ENCODE measurements around the gene ST8SIA6.
"Not testable (repeated sequence)": the region's sequence is repeated elsewhere in the genome, so short reads cannot be mapped to it uniquely, and the experiment has no call there.

Gene ST8SIA6

DNA sequence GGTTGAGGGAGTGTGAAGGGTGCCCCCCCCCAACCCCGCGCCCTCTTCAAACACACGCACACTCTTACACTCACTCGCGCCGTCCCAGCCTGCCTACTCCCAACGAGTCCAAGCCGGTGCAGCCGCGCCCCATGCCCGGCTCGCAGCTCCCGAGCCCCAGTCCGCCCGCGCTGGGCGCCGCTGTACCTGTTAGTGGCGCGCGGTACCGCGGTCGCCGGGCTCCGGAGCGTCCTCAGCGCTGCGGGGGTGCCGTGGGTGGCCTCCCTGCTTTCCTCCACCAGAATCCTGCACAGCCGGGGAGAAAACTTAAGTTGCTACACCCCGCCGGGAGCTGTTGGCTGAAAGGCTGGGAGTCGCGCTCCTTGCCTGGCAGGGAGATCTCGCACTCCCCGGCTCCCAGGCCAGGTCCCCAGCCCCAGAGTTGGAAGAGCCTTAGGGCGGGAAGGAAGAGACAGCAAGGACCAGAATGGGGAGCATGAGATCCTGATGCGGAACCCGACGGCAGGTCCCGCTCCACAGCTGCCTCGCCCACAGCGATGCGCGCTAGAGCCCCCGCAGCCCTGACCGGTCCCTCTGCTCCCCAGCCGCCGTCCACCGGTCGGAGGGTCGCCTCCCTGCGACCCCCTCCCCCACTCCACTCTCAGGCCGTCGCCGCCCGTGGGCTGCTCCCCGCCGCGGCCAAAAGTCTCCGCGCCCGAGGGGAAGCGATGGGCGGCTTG, 863 bp downstream of the ST8SIA6 start:
- Histone ChIP-seq H3K36me3 (ENCODE audit: insufficient read depth, low read depth, low read length) (0 out of 2 replicates have a peak, but pooled peaks cover 4% of the 10 kb centered on the region), H3K27me3 (ENCODE audit: insufficient read depth, low read length) (peaks cover 49% of the 10 kb centered on the region), H3K9me3 (ENCODE audit: insufficient read depth, low read depth, low read length) (no peaks in the 10 kb centered on the region), H3K4me1 (ENCODE audit: insufficient read depth, low read length) (peaks cover 20% of the 10 kb centered on the region; the same call in 1 of the 2 replicates), H3K27ac (ENCODE audit: low read length) (no peak overlapping the region), H3K9ac (ENCODE audit: low read depth, low read length) (peak overlapping the region; percentile 47; the same call in 1 of the 2 replicates), H3K4me3 (ENCODE audit: low read length) (peak overlapping the region; percentile 75)

DNA sequence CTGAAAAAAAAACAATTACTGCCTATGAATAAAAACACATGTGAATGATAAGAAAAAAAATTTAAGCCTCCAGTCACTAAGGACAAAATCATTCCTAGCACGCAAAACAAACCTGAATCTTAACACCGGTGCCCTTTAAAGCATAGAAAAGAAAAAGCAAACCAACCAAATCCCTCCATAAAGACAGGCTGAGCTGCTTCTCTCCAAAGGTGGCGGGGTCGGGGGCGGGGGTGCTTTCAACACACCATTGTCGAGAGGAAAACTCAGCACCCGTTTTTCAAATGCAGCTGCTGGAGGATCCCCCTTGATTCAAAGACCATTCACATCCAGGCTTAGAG, 1.4 kb downstream of the ST8SIA6 start:
- peaks cover 20% of the 10 kb centered on the region; the same call in 1 of the 2 replicates for H3K4me1 ChIP-seq (ENCODE audit: insufficient read depth, low read length)
- H3K27ac ChIP-seq (ENCODE audit: low read length), result no peak overlapping the region
- H3K36me3 ChIP-seq (ENCODE audit: insufficient read depth, low read depth, low read length), result 0 out of 2 replicates have a peak, but pooled peaks cover 4% of the 10 kb centered on the region
- H3K4me3 ChIP-seq (ENCODE audit: low read length), result peak overlapping the region; percentile 75; the same call in 1 of the 2 replicates
- peak overlapping the region; percentile 18; the same call in 1 of the 2 replicates for H3K9ac ChIP-seq (ENCODE audit: low read depth, low read length)
- peaks cover 49% of the 10 kb centered on the region for H3K27me3 ChIP-seq (ENCODE audit: insufficient read depth, low read length)
- peaks cover 5% of the 10 kb centered on the region; the same call in 1 of the 2 replicates for H3K9me3 ChIP-seq (ENCODE audit: insufficient read depth, low read depth, low read length)

DNA sequence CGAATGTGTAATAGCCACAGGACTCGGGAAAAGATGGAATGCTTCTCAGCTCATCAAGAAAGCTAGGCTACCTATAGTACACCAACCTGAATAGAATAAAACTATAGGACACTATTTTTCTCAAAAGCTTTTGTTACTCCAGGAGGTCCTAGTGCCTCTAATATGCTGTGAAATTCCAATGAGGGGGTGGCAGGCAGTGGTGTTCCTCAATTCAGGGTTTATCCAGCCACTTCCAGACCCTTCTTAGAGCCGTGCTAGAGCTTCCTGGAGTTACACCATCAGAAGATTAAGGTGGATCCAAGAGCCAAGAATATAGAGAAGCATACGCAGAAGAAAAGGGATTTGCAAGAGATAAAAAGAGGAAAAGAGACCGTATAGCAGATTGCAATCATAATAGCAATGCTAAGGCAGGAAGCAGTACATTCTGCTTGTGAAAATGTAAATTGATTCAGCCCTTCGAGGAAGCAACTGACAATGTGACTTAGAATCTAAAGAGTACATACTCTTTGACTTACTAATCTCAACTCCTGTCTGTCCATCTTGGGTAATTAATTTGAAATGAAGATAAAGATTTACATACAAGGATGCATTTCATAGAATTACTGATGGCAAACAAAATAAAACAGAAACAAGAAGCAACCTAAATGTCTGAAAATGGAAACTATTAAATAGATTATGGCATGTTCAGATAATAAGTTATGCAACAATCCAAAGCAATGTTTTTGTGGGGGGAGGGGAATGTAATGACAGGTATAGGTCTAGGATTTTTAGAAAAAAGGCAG, 2.1 kb downstream of the ST8SIA6 start:
- no peak overlapping the region for H3K27ac ChIP-seq (ENCODE audit: low read length)
- peaks cover 5% of the 10 kb centered on the region; the same call in 1 of the 2 replicates for H3K9me3 ChIP-seq (ENCODE audit: insufficient read depth, low read depth, low read length)
- peaks cover 49% of the 10 kb centered on the region for H3K27me3 ChIP-seq (ENCODE audit: insufficient read depth, low read length)
- H3K36me3 ChIP-seq (ENCODE audit: insufficient read depth, low read depth, low read length), result 0 out of 2 replicates have a peak, but pooled peaks cover 4% of the 10 kb centered on the region
- H3K4me1 ChIP-seq (ENCODE audit: insufficient read depth, low read length), result peaks cover 20% of the 10 kb centered on the region; the same call in 1 of the 2 replicates
- no peak overlapping the region for H3K9ac ChIP-seq (ENCODE audit: low read depth, low read length)
- H3K4me3 ChIP-seq (ENCODE audit: low read length), result peak overlapping the region; percentile 75; the same call in 1 of the 2 replicates

DNA sequence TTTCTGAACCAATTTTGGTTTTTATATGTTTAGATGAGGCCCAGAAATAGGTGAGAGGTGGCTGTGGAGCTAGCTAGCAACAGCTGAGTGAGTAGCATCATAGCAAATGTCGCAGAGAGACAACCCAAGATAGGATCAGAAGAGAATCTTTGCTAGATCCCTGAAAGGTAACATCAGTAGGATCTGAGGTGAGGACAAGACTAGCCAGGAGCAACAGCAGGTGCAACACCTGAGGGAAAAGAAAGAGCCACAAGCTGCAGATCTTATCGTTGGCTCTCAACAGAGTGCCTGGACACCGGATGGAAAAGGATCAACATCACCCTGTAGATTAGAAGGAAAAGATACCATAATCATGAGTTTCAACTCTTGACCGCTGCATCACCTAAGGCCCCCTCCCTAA, 4.4 kb downstream of the ST8SIA6 start:
- 0 out of 2 replicates have a peak, but pooled peaks cover 4% of the 10 kb centered on the region for H3K36me3 ChIP-seq (ENCODE audit: insufficient read depth, low read depth, low read length)
- peaks cover 20% of the 10 kb centered on the region; the same call in 1 of the 2 replicates for H3K4me1 ChIP-seq (ENCODE audit: insufficient read depth, low read length)
- no peak overlapping the region for H3K4me3 ChIP-seq (ENCODE audit: low read length)
- H3K9me3 ChIP-seq (ENCODE audit: insufficient read depth, low read depth, low read length), result peaks cover 5% of the 10 kb centered on the region; the same call in 1 of the 2 replicates
- H3K27me3 ChIP-seq (ENCODE audit: insufficient read depth, low read length), result peaks cover 35% of the 10 kb centered on the region
- no peak overlapping the region for H3K27ac ChIP-seq (ENCODE audit: low read length)
- H3K9ac ChIP-seq (ENCODE audit: low read depth, low read length), result no peak overlapping the region

DNA sequence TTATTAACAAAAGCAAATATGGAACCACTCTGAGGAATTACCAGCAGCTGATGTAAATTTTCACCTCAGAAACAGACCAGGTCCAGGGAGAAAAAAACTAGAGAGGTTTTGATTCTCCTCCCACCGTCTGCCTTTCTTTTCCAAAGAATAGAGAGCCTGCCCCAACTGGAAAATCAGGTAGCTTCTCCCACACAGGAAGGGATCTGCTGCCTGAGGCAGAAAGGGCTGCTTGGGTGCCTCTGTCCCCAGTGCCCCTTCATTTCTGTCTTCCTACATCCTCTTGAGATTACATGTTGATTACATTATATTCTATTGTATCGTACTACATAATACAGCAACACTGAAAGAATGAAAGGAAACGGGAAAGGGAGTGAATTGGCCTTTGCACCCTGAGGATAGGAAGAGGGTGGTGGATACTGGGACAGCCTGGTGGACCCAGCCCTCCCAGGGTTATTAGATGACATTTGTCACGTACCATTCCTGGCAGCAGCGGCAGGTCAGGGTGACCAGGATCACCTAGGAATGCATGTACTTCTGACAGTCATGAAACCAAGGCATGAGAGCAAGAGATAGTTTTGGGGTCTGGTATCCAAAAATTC, 8.9 kb downstream of the ST8SIA6 start:
- H3K36me3 ChIP-seq (ENCODE audit: insufficient read depth, low read depth, low read length), result 0 out of 2 replicates have a peak, but pooled peaks cover 4% of the 10 kb centered on the region
- no peak overlapping the region for H3K4me3 ChIP-seq (ENCODE audit: low read length)
- 0 out of 2 replicates have a peak overlapping the region, but pooled peaks have one; percentile 3 for H3K9ac ChIP-seq (ENCODE audit: low read depth, low read length)
- H3K27me3 ChIP-seq (ENCODE audit: insufficient read depth, low read length), result no peaks in the 10 kb centered on the region
- peaks cover 5% of the 10 kb centered on the region; the same call in 1 of the 2 replicates for H3K9me3 ChIP-seq (ENCODE audit: insufficient read depth, low read depth, low read length)
- 0 out of 2 replicates have a peak, but pooled peaks cover 3% of the 10 kb centered on the region for H3K4me1 ChIP-seq (ENCODE audit: insufficient read depth, low read length)
- no peak overlapping the region for H3K27ac ChIP-seq (ENCODE audit: low read length)

DNA sequence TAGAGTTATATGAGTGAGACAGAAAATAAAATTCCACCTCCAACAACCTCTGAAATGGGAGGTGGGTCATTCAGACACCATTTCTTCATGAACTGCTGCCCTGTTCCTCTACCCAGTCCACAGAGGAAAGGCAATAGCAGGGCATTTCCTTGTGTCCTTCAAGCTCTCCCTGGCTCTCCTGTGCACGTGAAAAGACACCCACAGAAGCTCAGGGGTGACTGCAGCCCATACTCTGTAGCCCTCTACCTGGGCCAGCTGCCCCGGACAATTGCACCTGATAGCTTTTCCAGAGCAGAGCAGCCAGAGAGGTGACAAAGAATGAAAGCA, 10.0 kb downstream of the ST8SIA6 start:
- Histone ChIP-seq H3K27ac (ENCODE audit: low read length) (no peak overlapping the region), H3K9ac (ENCODE audit: low read depth, low read length) (no peak overlapping the region), H3K9me3 (ENCODE audit: insufficient read depth, low read depth, low read length) (peaks cover 5% of the 10 kb centered on the region; the same call in 1 of the 2 replicates), H3K27me3 (ENCODE audit: insufficient read depth, low read length) (no peaks in the 10 kb centered on the region), H3K4me3 (ENCODE audit: low read length) (no peak overlapping the region), H3K36me3 (ENCODE audit: insufficient read depth, low read depth, low read length) (0 out of 2 replicates have a peak, but pooled peaks cover 2% of the 10 kb centered on the region), H3K4me1 (ENCODE audit: insufficient read depth, low read length) (0 out of 2 replicates have a peak, but pooled peaks cover 3% of the 10 kb centered on the region)

DNA sequence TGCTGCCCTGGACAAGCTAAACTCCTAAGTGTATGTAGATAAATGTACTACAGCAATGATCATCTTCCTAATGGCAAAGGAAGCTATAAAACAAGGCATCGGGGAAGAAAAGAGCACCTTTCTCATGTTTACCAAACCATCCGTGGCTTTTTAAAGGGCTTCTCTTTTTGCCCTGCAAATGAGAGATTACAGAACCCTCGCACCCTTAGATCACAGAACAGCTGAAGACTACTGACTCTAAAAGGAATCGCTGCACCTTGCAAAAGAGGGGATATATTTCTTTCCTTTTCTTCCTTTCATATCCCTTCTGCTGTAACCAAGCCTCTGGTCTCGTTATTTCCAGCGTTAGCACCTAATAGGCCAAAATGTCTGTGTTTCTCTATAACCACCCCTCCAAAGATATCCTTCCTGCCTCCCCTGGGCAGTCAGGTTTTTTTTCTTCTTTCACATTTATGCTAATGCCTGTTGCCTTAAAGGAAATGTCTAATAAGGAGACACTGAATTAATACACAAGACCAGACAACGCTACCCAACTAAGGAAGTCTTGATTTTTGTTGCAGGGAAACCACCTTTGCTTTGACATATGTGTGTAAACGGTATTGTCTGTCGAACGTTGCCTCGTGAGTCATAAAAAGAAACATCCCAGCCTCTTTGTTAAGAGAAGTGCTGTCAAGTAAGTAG, 10.5 kb downstream of the ST8SIA6 start:
- H3K9ac ChIP-seq (ENCODE audit: low read depth, low read length), result no peak overlapping the region
- H3K27me3 ChIP-seq (ENCODE audit: insufficient read depth, low read length), result no peaks in the 10 kb centered on the region
- no peak overlapping the region for H3K27ac ChIP-seq (ENCODE audit: low read length)
- 0 out of 2 replicates have a peak, but pooled peaks cover 3% of the 10 kb centered on the region for H3K4me1 ChIP-seq (ENCODE audit: insufficient read depth, low read length)
- no peak overlapping the region for H3K4me3 ChIP-seq (ENCODE audit: low read length)
- H3K36me3 ChIP-seq (ENCODE audit: insufficient read depth, low read depth, low read length), result no peaks in the 10 kb centered on the region
- peaks cover 5% of the 10 kb centered on the region; the same call in 1 of the 2 replicates for H3K9me3 ChIP-seq (ENCODE audit: insufficient read depth, low read depth, low read length)

DNA sequence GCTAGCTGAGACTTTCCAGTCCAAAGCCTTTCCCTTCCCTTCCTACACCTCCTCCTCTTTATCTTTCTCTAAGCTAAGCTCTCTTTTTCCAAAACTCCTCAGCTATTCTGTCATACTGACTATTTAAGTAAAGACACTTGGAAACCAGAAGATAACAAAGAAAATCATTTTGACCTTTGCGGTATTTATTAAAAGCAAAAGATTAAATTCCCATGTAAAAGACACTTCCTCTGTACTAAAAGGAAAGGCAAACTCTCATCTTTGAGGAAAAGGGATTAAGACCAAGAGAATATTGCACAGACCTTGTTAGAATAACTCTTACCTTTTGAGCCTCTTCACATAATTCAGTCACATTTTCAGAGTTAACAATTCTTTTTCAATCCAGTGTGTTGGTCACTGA, 15.8 kb downstream of the ST8SIA6 start:
- H3K9ac ChIP-seq (ENCODE audit: low read depth, low read length), result no peak overlapping the region
- no peak overlapping the region for H3K27ac ChIP-seq (ENCODE audit: low read length)
- no peaks in the 10 kb centered on the region for H3K27me3 ChIP-seq (ENCODE audit: insufficient read depth, low read length)
- H3K9me3 ChIP-seq (ENCODE audit: insufficient read depth, low read depth, low read length), result no peaks in the 10 kb centered on the region
- H3K36me3 ChIP-seq (ENCODE audit: insufficient read depth, low read depth, low read length), result no peaks in the 10 kb centered on the region
- no peak overlapping the region for H3K4me3 ChIP-seq (ENCODE audit: low read length)
- H3K4me1 ChIP-seq (ENCODE audit: insufficient read depth, low read length), result no peaks in the 10 kb centered on the region

DNA sequence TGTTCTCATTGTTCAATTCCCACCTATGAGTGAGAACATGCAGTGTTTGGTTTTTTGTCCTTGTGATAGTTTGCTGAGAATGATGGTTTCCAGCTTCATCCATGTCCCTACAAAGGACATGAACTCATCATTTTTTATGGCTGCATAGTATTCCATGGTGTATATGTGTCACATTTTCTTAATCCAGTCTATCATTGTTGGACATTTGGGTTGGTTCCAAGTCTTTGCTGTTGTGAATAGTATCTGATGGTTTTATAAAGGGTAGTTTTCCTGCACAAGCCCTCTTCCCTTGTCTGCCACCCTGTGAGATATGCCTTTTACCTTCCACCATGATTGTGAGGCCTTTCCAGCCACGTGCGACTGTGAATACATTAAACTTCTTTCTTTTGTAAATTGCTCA, 17.8 kb downstream of the ST8SIA6 start:
- not testable (repeated sequence) for H3K4me1 ChIP-seq (ENCODE audit: insufficient read depth, low read length); H3K4me3 ChIP-seq (ENCODE audit: low read length); H3K36me3 ChIP-seq (ENCODE audit: insufficient read depth, low read depth, low read length); H3K27ac ChIP-seq (ENCODE audit: low read length); H3K27me3 ChIP-seq (ENCODE audit: insufficient read depth, low read length); H3K9me3 ChIP-seq (ENCODE audit: insufficient read depth, low read depth, low read length); H3K9ac ChIP-seq (ENCODE audit: low read depth, low read length)

DNA sequence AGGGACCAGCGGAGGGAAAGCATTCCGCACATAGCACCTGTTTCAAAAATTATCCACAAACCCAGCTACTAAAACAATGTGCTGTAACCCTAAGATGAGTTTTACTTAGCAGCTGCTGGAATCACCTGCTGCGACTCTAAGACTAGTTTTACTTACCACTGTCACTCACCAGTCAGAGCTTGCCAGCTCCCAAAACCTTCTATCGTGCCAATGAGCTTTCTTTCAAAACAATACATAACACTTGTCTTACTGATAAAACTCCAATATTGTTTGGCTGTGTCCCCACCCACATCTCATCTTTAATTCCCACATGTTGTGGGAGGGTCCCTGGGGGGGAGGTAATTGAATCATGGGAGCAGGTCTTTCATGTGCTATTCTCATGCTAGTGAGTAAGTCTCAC, 18.4 kb downstream of the ST8SIA6 start:
- Histone ChIP-seq H3K9me3 (ENCODE audit: insufficient read depth, low read depth, low read length) (no peaks in the 10 kb centered on the region), H3K4me3 (ENCODE audit: low read length) (no peak overlapping the region), H3K9ac (ENCODE audit: low read depth, low read length) (no peak overlapping the region), H3K4me1 (ENCODE audit: insufficient read depth, low read length) (no peaks in the 10 kb centered on the region), H3K36me3 (ENCODE audit: insufficient read depth, low read depth, low read length) (no peaks in the 10 kb centered on the region), H3K27me3 (ENCODE audit: insufficient read depth, low read length) (no peaks in the 10 kb centered on the region), H3K27ac (ENCODE audit: low read length) (no peak overlapping the region)

DNA sequence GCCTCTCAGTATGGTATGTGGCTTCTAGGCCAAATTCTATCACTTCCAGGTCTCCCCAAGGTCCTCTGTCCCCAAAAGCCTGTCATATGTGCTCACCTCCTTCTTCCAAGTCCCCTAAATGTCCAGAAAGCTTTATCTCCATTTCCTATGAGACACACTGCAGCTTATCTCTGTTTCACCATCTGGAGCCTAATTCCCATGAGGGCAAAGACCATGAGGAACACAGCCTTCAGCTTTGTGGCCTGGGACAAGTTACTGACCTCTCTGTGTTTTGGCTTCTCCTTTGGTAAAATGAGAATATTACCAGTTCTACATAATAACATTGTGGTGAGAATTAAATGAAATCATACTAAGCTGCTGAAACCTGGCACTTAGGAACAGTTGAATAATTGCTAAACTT, 19.2 kb downstream of the ST8SIA6 start:
- no peaks in the 10 kb centered on the region for H3K27me3 ChIP-seq (ENCODE audit: insufficient read depth, low read length)
- H3K4me1 ChIP-seq (ENCODE audit: insufficient read depth, low read length), result no peaks in the 10 kb centered on the region
- H3K36me3 ChIP-seq (ENCODE audit: insufficient read depth, low read depth, low read length), result no peaks in the 10 kb centered on the region
- H3K4me3 ChIP-seq (ENCODE audit: low read length), result no peak overlapping the region
- no peaks in the 10 kb centered on the region for H3K9me3 ChIP-seq (ENCODE audit: insufficient read depth, low read depth, low read length)
- H3K27ac ChIP-seq (ENCODE audit: low read length), result no peak overlapping the region
- H3K9ac ChIP-seq (ENCODE audit: low read depth, low read length), result no peak overlapping the region

Measured in iPS-20b (cell line).